22Rv1 (cell line): Measurements from ENCODE around the gene PANK3.

ENCODE experiments used
- CTCF ChIP-seq: fragments of 450-650 bp; IDR thresholded peaks from 2 replicates; pipeline ENCODE4 v1.5.1; 2017; ENCODE audit warnings: mild to moderate bottlenecking
- ZFX ChIP-seq: fragments of 450-650 bp; IDR thresholded peaks from 2 replicates; pipeline ENCODE4 v1.6.1; 2017; ENCODE audit warnings: antibody characterized with exemption, borderline replicate concordance

- TF ChIP-seq CTCF (no peak), ZFX (no peak)
These were observed 28.5 kb downstream of the PANK3 start for GRCh38 chr5:168550656-168551055.
